ENCODE measurements around the gene DLGAP1.

DLGAP1 gene

GRCh38 chr18:3832025-3832638 is 623.0 kb downstream of the DLGAP1 start:
- Histone ChIP-seq H3K4me3 (ENCODE audit: insufficient read depth, low read length, poor library complexity, severe bottlenecking) (no peak overlapping the region), H3K4me2 (ENCODE audit: low read depth, low read length, poor library complexity, severe bottlenecking) (no peak overlapping the region)
- TF ChIP-seq EZH2phosphoT487 (conservative IDR thresholded peaks at IDR 0.05; ENCODE audit: low read length), result no peak
- TF ChIP-seq CTCF (IDR thresholded peaks at IDR 0.05; ENCODE audit: insufficient read depth, low read length, poor library complexity, severe bottlenecking), result no peak

GRCh38 chr18:3830604-3831003 is 624.5 kb downstream of the DLGAP1 start:
- H2AFZ ChIP-seq (ENCODE audit: low read depth, low read length, severe bottlenecking), result no peak overlapping the region
- no peaks in the 10 kb centered on the region for H3K27me3 ChIP-seq (ENCODE audit: low read length)
- H3K9ac ChIP-seq (ENCODE audit: low read length), result no peak overlapping the region
- TF ChIP-seq CTCF (IDR thresholded peaks at IDR 0.05; ENCODE audit: insufficient read depth, low read length, poor library complexity, severe bottlenecking) (no peak), EZH2phosphoT487 (conservative IDR thresholded peaks at IDR 0.05; ENCODE audit: low read length) (no peak)
- no peaks in the 10 kb centered on the region for H3K9me2 ChIP-seq (replicated peaks; ENCODE audit: insufficient read depth, low read length)
- no peaks in the 10 kb centered on the region for H3F3A ChIP-seq (ENCODE audit: insufficient read depth)
- no peaks in the 10 kb centered on the region for H3K36me3 ChIP-seq (ENCODE audit: low read length)
- H3K4me2 ChIP-seq (ENCODE audit: low read depth, low read length, poor library complexity, severe bottlenecking), result no peak overlapping the region
- H3K27ac ChIP-seq (ENCODE audit: low read depth, low read length), result no peak overlapping the region
- H3K79me2 ChIP-seq (ENCODE audit: insufficient read depth, low read length), result no peaks in the 10 kb centered on the region
- no peaks in the 10 kb centered on the region for H4K20me1 ChIP-seq (ENCODE audit: low read depth, low read length)
- no peaks in the 10 kb centered on the region for H3K9me3 ChIP-seq (ENCODE audit: insufficient read depth, low read length)
- H3K4me3 ChIP-seq (ENCODE audit: insufficient read depth, low read length, poor library complexity, severe bottlenecking), result no peak overlapping the region

More at GRCh38 chr18:3832025-3832638, 623.0 kb downstream of the DLGAP1 start:
- Histone ChIP-seq H3K9me2 (replicated peaks; ENCODE audit: insufficient read depth, low read length) (no peaks in the 10 kb centered on the region), H3K9me3 (ENCODE audit: insufficient read depth, low read length) (no peaks in the 10 kb centered on the region), H3F3A (ENCODE audit: insufficient read depth) (no peaks in the 10 kb centered on the region), H3K27ac (ENCODE audit: low read depth, low read length) (no peak overlapping the region), H3K9ac (ENCODE audit: low read length) (no peak overlapping the region), H3K27me3 (ENCODE audit: low read length) (no peaks in the 10 kb centered on the region), H2AFZ (ENCODE audit: low read depth, low read length, severe bottlenecking) (no peak overlapping the region), H3K79me2 (ENCODE audit: insufficient read depth, low read length) (no peaks in the 10 kb centered on the region), H4K20me1 (ENCODE audit: low read depth, low read length) (no peaks in the 10 kb centered on the region), H3K36me3 (ENCODE audit: low read length) (no peaks in the 10 kb centered on the region)

GRCh38 chr18:3827236-3827845 is 627.8 kb downstream of the DLGAP1 start:
- no peak overlapping the region for H3K9ac ChIP-seq (ENCODE audit: low read length)
- H3K4me3 ChIP-seq (ENCODE audit: insufficient read depth, low read length, poor library complexity, severe bottlenecking), result no peak overlapping the region
- no peaks in the 10 kb centered on the region for H3K36me3 ChIP-seq (ENCODE audit: low read length)
- no peak overlapping the region for H3K4me2 ChIP-seq (ENCODE audit: low read depth, low read length, poor library complexity, severe bottlenecking)
- no peaks in the 10 kb centered on the region for H3K27me3 ChIP-seq (ENCODE audit: low read length)
- H3K27ac ChIP-seq (ENCODE audit: low read depth, low read length), result no peak overlapping the region
- H3K9me2 ChIP-seq (replicated peaks; ENCODE audit: insufficient read depth, low read length), result no peaks in the 10 kb centered on the region
- H4K20me1 ChIP-seq (ENCODE audit: low read depth, low read length), result no peaks in the 10 kb centered on the region
- TF ChIP-seq CTCF (IDR thresholded peaks at IDR 0.05; ENCODE audit: insufficient read depth, low read length, poor library complexity, severe bottlenecking) (no peak), EZH2phosphoT487 (conservative IDR thresholded peaks at IDR 0.05; ENCODE audit: low read length) (no peak)
- no peaks in the 10 kb centered on the region for H3F3A ChIP-seq (ENCODE audit: insufficient read depth)
- no peaks in the 10 kb centered on the region for H3K79me2 ChIP-seq (ENCODE audit: insufficient read depth, low read length)
- no peaks in the 10 kb centered on the region for H3K9me3 ChIP-seq (ENCODE audit: insufficient read depth, low read length)
- no peak overlapping the region for H2AFZ ChIP-seq (ENCODE audit: low read depth, low read length, severe bottlenecking)
